GM12891 (cell line): ENCODE data around the gene LRMDA.

Source experiments
- POLR2A ChIP-seq: IDR thresholded peaks from 2 replicates; pipeline ENCODE4 v1.6.1; 2011; ENCODE audit warnings: low read depth, low read length, control low read depth
- POLR2AphosphoS5 ChIP-seq: IDR thresholded peaks from 2 replicates; pipeline ENCODE4 v1.6.1; 2011; ENCODE audit warnings: low read depth, low read length, control low read depth
- TAF1 ChIP-seq: IDR thresholded peaks from 2 replicates; pipeline ENCODE4 v1.6.1; 2011; ENCODE audit warnings: low read depth, low read length, control low read depth

DNA sequence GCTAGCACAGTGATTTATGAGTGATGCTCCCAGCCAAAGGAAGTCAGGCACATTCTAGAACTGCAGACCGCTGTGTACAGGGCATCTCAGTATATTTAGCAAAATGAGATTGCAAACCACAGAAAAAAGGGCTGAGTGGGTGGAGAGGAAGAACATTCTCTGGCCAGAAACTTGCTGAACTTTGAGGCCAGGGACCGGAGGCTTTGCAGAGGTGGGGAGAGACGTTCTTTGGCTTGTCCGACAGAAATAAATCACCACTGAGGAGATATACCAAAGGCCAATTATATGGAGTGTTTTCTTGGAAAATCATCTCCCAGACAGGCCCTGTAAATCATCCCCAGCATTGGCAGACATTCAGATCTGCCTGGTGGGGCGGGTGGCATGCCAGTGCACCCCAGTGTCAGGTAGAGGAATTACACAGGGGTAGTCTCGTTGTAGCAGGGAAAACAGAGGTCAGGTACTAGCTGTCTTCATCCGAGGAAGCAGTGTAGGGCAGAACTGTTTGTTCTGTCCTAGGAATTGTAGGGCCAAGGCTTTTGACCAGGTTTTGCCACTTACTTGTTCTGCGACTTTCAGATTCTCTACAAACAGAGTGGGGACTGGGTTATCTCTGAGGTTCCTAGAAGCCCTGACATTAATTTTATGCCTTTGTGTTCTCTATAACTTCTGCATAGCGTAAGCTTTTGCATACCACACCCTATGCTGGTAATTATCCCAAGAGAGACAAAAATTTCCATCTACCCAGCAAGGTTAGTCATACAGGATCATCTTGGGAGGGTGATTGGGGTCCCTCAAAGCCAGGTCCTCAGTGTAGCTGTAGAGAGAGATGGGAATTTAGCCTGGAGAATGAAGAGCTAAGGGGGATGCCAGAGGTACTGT is 655.6 kb downstream of the LRMDA start:
- TF ChIP-seq TAF1 (no peak), POLR2A (no peak), POLR2AphosphoS5 (no peak)
